Gastrocnemius medialis (tissue), 4 donors: ENCODE results near the gene RBFA. TPM values are rescaled to one million over a fixed set of nuclear protein-coding genes. Genes with fewer than 3 reads are reported as not detected.

Source experiments
- ATAC-seq, 2 donors: fragments of 150-250 bp; one replicate each; pipeline ENCODE4 v1.9.1; 2016
- DNase-seq, 2 donors: peaks; one replicate each; pipeline ENCODE4 v3.0.0-alpha.2; 2019
- H3K27ac ChIP-seq, 4 donors: fragments of 200-600 bp; sonication (generic); 1 replicate in 1 of 4; 2 replicates in 3 of 4; pipeline ENCODE4 v1.5.1; 2016 to 2018; ENCODE audit warnings: mild to moderate bottlenecking in 2 of 4, moderate library complexity in 1 of 4
- H3K27me3 ChIP-seq, 3 donors: fragments of 200-600 bp; sonication (generic) in 2 of 3; 1 replicate in 1 of 3; 2 replicates in 2 of 3; pipeline versions ENCODE4 v1.5.1 to v1.6.0; 2016 to 2019; ENCODE audit warnings: mild to moderate bottlenecking in 1 of 3, moderate library complexity in 1 of 3
- H3K36me3 ChIP-seq, 2 donors: fragments of 200-600 bp; sonication (generic) in 1 of 2; one replicate each; pipeline ENCODE4 v1.5.1; 2017 to 2018
- H3K4me1 ChIP-seq, 2 donors: fragments of 200-600 bp; sonication (generic) in 1 of 2; one replicate each; pipeline ENCODE4 v1.5.1; 2016 to 2017; ENCODE audit warnings: mild to moderate bottlenecking in 2 of 2
- H3K4me3 ChIP-seq, 4 donors: fragments of 200-600 bp; sonication (generic) in 3 of 4; 1 replicate in 1 of 4; 2 replicates in 3 of 4; pipeline ENCODE4 v1.5.1; 2016 to 2019; ENCODE audit warnings: mild to moderate bottlenecking in 2 of 4
- H3K9me3 ChIP-seq, 3 donors: fragments of 200-600 bp; sonication (generic) in 2 of 3; 1 replicate in 1 of 3; 2 replicates in 2 of 3; pipeline ENCODE4 v1.5.1; 2016 to 2019
- CTCF ChIP-seq, 5 experiments: fragments of 450-650 bp in 3 of 5; fragments of 200-600 bp in 2 of 5; sonication (generic) in 2 of 5; IDR thresholded peaks in 4 of 5; conservative IDR thresholded peaks in 1 of 5; 1 replicate in 4 of 5; 2 replicates in 1 of 5; pipeline ENCODE4 v1.5.1; 2016 to 2019; ENCODE audit warnings: antibody characterized with exemption in 5 of 5, mild to moderate bottlenecking in 3 of 5, moderate library complexity in 3 of 5
- POLR2A ChIP-seq, 2 donors: fragments of 450-650 bp; IDR thresholded peaks; one replicate each; pipeline ENCODE4 v1.6.1; 2017; ENCODE audit warnings: antibody characterized with exemption in 2 of 2, mild to moderate bottlenecking in 2 of 2, moderate library complexity in 2 of 2
- in situ Hi-C, 4 donors: fragments of 200-750 bp; cut with MboI; loops; one replicate each; pipeline versions ENCODE4 v1.15.0 to v1.8.0; 2017; ENCODE audit warnings: low sequenced_read_pairs in 4 of 4
- intact Hi-C: fragments of 100-400 bp; cut with DNase I; formaldehyde crosslinking; loops from one replicate; pipeline ENCODE4 v1.15.1; 2023; ENCODE audit warnings: low total_unique reads
- total RNA-seq, 4 donors: library from RNA; depleted of rRNA; stranded (reverse); fragments of >200 nt; gene quantifications; one replicate each; pipeline versions ENCODE4 v1.1.0 to v1.2.3, GENCODE V29; 2016

The RBFA gene
- total RNA-seq, 4 donors from 2014 or later, result 26.6 to 37.4 (median 32.3) TPM

- TF ChIP-seq POLR2A (IDR thresholded peaks at IDR 0.05) (no peak), CTCF (IDR thresholded peaks at IDR 0.05 in 4 of 5, conservative IDR thresholded peaks at IDR 0.05 in 1 of 5) (no peak)
- H3K27ac ChIP-seq, result no peak overlapping the region
- intact Hi-C loops (no loop called here), in situ Hi-C loops (no loop called here)
- no peaks in the 10 kb centered on the region for H3K9me3 ChIP-seq
- H3K36me3 ChIP-seq, result peaks cover 0 to 11% of the 10 kb centered on the region in 2 donors
- H3K27me3 ChIP-seq, result no peaks in the 10 kb centered on the region
- no peak overlapping the region for H3K4me3 ChIP-seq
- ATAC-seq (no peak), DNase-seq (no peak)
- no peaks in the 10 kb centered on the region for H3K4me1 ChIP-seq
These were observed 43.6 kb downstream of the RBFA start for GRCh38 chr18:80077873-80078272.

Other genes with a start within 250 kb of the RBFA start
- under 1 TPM in 1 of 4 donors, not detected in 3; 0.55 TPM for gene KCNG2, start 236.5 kb upstream of the RBFA start, total RNA-seq
- gene SLC66A2, start 82.8 kb upstream of the RBFA start, total RNA-seq, result 100 to 1,000 TPM in 2 of 4 donors, 10 to 100 TPM in 2; 43.3 to 121 (median 107) TPM
- 10 to 100 TPM in 1 of 4 donors, 1 to 10 TPM in 2, under 1 TPM in 1; 0.94 to 13.4 (median 6.9) TPM for gene HSBP1L1, start 69.8 kb upstream of the RBFA start, total RNA-seq
- gene TXNL4A, start 45.9 kb upstream of the RBFA start, total RNA-seq, result 100 to 1,000 TPM in 1 of 4 donors, 10 to 100 TPM in 3; 39.9 to 105 (median 66.4) TPM
- gene ADNP2, start 74.8 kb downstream of the RBFA start, total RNA-seq, result 1 to 10 TPM; 2.6 to 4.5 (median 2.9) TPM
- 1 to 10 TPM in 1 of 4 donors, under 1 TPM in 3; 0.39 to 9.2 (median 0.48) TPM for gene PARD6G, start 213.1 kb downstream of the RBFA start, total RNA-seq